Small intestine (tissue), 7 donors: Measurements from ENCODE around the gene ABCC4. TPM values are rescaled to one million over a fixed set of nuclear protein-coding genes. Genes with fewer than 3 reads are reported as not detected.

Source experiments
- DNase-seq, 2 donors: peaks; one replicate each; pipeline versions ENCODE4 v3.0.0 to v3.0.0-alpha.2; 2013
- FAIRE-seq: peaks from 2 replicates; lab custom pipeline; 2012; peaks lifted over from hg19 to GRCh38; lab: Jason Lieb, UNC
- H3K27ac ChIP-seq, 3 donors: one replicate each; pipeline ENCODE4 v1.5.1; 2013; ENCODE audit warnings: low read length in 2 of 3, mild to moderate bottlenecking in 2 of 3, control low read depth in 1 of 3, inconsistent platforms in 1 of 3, low read depth in 1 of 3, moderate library complexity in 1 of 3
- H3K27me3 ChIP-seq, 3 donors: one replicate each; pipeline ENCODE4 v1.6.1; 2013; ENCODE audit warnings: low read length in 3 of 3, inconsistent platforms in 1 of 3; ENCODE audit not compliant: control insufficient read depth in 3 of 3, insufficient read depth in 3 of 3
- H3K36me3 ChIP-seq, 3 donors: one replicate each; pipeline ENCODE4 v1.6.1; 2013; ENCODE audit warnings: low read length in 3 of 3, inconsistent platforms in 1 of 3, low read depth in 1 of 3, mild to moderate bottlenecking in 1 of 3, moderate library complexity in 1 of 3; ENCODE audit not compliant: control insufficient read depth in 3 of 3, insufficient read depth in 2 of 3
- H3K4me1 ChIP-seq, 3 donors: one replicate each; pipeline ENCODE4 v1.6.1; 2013; ENCODE audit warnings: low read length in 2 of 3, inconsistent platforms in 1 of 3, low read depth in 1 of 3, mild to moderate bottlenecking in 1 of 3, moderate library complexity in 1 of 3; ENCODE audit not compliant: control insufficient read depth in 3 of 3, insufficient read depth in 2 of 3
- H3K4me3 ChIP-seq, 3 donors: one replicate each; pipeline ENCODE4 v1.5.1; 2013; ENCODE audit warnings: low read length in 3 of 3, control low read depth in 1 of 3, inconsistent platforms in 1 of 3, low read depth in 1 of 3, mild to moderate bottlenecking in 1 of 3, moderate library complexity in 1 of 3
- H3K9me3 ChIP-seq, 2 donors: one replicate each; pipeline ENCODE4 v1.6.1; 2013; ENCODE audit warnings: low read depth in 1 of 2, low read length in 1 of 2; ENCODE audit not compliant: control insufficient read depth in 2 of 2, insufficient read depth in 1 of 2
- WGBS, 3 donors: extraction: QIAGEN DNeasy Blood & Tissue Kit; methylation state at CpG; one replicate each; pipeline ENCODE4 v1.1.7; 2013; 5-methylcytosine and 5-hydroxymethylcytosine counted together
- polyA plus RNA-seq, 4 donors: library from polyadenylated mRNA; stranded (reverse) in 3 of 4; unstranded in 1 of 4; fragments of 200-250 nt in 3 of 4; fragments of 120-200 nt in 1 of 4; gene quantifications; one replicate each; pipeline versions ENCODE4 v1.2.1 to v1.2.3, GENCODE V29; 2013
- donor health status: healthy with polysubstance abuse.
- donor health status: control.
- donor health status: control.
- donor health status: Bipolar disorder and iron deficiency.
- donor health status: healthy.

ABCC4 gene
- polyA plus RNA-seq, 4 donors: 0.67 to 14.7 (median 4.7) TPM

GRCh38 chr13:95113601-95114000, 187.7 kb downstream of the ABCC4 start:
- Histone ChIP-seq H3K27ac (no peak overlapping the region), H3K36me3 (no peaks in the 10 kb centered on the region), H3K27me3 (no peaks in the 10 kb centered on the region), H3K4me3 (no peak overlapping the region), H3K4me1 (no peaks in the 10 kb centered on the region), H3K9me3 (peaks cover 0 to 5% of the 10 kb centered on the region in 2 donors)
- WGBS, 3 donors: 88 to 93% (median 88%) methylated on average over 5 of the region's 5 CpGs
- no peak for FAIRE-seq
- DNase-seq: no peak

- 92 to 95% (median 93%) methylated on average over 4 of the region's 4 CpGs for WGBS, 3 donors
- H3K27ac ChIP-seq: no peak overlapping the region
- H3K4me1 ChIP-seq: no peaks in the 10 kb centered on the region
- no peaks in the 10 kb centered on the region for H3K36me3 ChIP-seq
- FAIRE-seq (no peak), DNase-seq (no peak)
- H3K9me3 ChIP-seq: peaks cover 0 to 8% of the 10 kb centered on the region in 2 donors
- H3K4me3 ChIP-seq: no peak overlapping the region
- H3K27me3 ChIP-seq: no peaks in the 10 kb centered on the region
These were observed 188.4 kb downstream of the ABCC4 start for GRCh38 chr13:95112883-95113282.

- 51 to 75% (median 66%) methylated on average over 2 of the region's 2 CpGs for WGBS, 3 donors
- Histone ChIP-seq H3K4me3 (no peak overlapping the region), H3K9me3 (peaks cover 0 to 8% of the 10 kb centered on the region in 2 donors), H3K4me1 (no peaks in the 10 kb centered on the region), H3K27ac (no peak overlapping the region), H3K27me3 (no peaks in the 10 kb centered on the region), H3K36me3 (no peaks in the 10 kb centered on the region)
- no peak for FAIRE-seq
- no peak for DNase-seq
These were observed 189.6 kb downstream of the ABCC4 start for GRCh38 chr13:95111608-95112007.

GRCh38 chr13:95106562-95106961, 194.7 kb downstream of the ABCC4 start:
- DNase-seq (no peak), FAIRE-seq (no peak)
- no peaks in the 10 kb centered on the region for H3K4me1 ChIP-seq
- no peaks in the 10 kb centered on the region for H3K27me3 ChIP-seq
- no peak overlapping the region for H3K4me3 ChIP-seq
- no peak overlapping the region for H3K27ac ChIP-seq
- WGBS, 3 donors: 84 to 94% (median 93%) methylated on average over 1 of the region's 1 CpG
- peaks cover 0 to 6% (median 3%) of the 10 kb centered on the region in 3 donors for H3K36me3 ChIP-seq
- H3K9me3 ChIP-seq: peaks cover 0 to 8% of the 10 kb centered on the region in 2 donors

GRCh38 chr13:95100525-95101433, 200.5 kb downstream of the ABCC4 start:
- WGBS, 3 donors: 72 to 90% (median 78%) methylated on average over 7 of the region's 7 CpGs
- FAIRE-seq (no peak), DNase-seq (no peak)
- Histone ChIP-seq H3K4me3 (no peak overlapping the region), H3K4me1 (no peaks in the 10 kb centered on the region), H3K27me3 (no peaks in the 10 kb centered on the region), H3K9me3 (peaks cover 0 to 3% of the 10 kb centered on the region in 2 donors), H3K27ac (no peak overlapping the region), H3K36me3 (peaks cover 0 to 6% (median 3%) of the 10 kb centered on the region in 3 donors)

GRCh38 chr13:95099541-95099940, 201.7 kb downstream of the ABCC4 start:
- WGBS, 3 donors: 95 to 98% (median 97%) methylated on average over 6 of the region's 6 CpGs
- Histone ChIP-seq H3K4me3 (no peak overlapping the region), H3K27me3 (no peaks in the 10 kb centered on the region), H3K36me3 (peaks cover 0 to 3% (median under 1%) of the 10 kb centered on the region in 3 donors), H3K27ac (no peak overlapping the region), H3K4me1 (no peaks in the 10 kb centered on the region), H3K9me3 (peaks cover 0 to 3% of the 10 kb centered on the region in 2 donors)
- FAIRE-seq: no peak
- no peak for DNase-seq

GRCh38 chr13:95098916-95099315, 202.3 kb downstream of the ABCC4 start:
- FAIRE-seq (no peak), DNase-seq (no peak)
- no peak overlapping the region for H3K27ac ChIP-seq
- H3K4me3 ChIP-seq: no peak overlapping the region
- H3K27me3 ChIP-seq: no peaks in the 10 kb centered on the region
- H3K4me1 ChIP-seq: no peaks in the 10 kb centered on the region
- H3K36me3 ChIP-seq: peaks cover 0 to 3% (median 0%) of the 10 kb centered on the region in 3 donors
- peaks cover 0 to 3% of the 10 kb centered on the region in 2 donors for H3K9me3 ChIP-seq
- WGBS, 3 donors: 92 to 96% (median 94%) methylated on average over 2 of the region's 2 CpGs

- Histone ChIP-seq H3K27me3 (no peaks in the 10 kb centered on the region), H3K27ac (no peak overlapping the region), H3K36me3 (no peaks in the 10 kb centered on the region), H3K4me1 (no peaks in the 10 kb centered on the region), H3K4me3 (no peak overlapping the region), H3K9me3 (no peaks in the 10 kb centered on the region)
- DNase-seq (no peak), FAIRE-seq (no peak)
- 90 to 95% (median 93%) methylated on average over 3 of the region's 3 CpGs for WGBS, 3 donors
These were observed 209.5 kb downstream of the ABCC4 start for GRCh38 chr13:95091755-95092154.
